Smooth muscle cell (in vitro differentiated cells): ENCODE measurements around the gene ZMYND15. TPM values are rescaled to one million over a fixed set of nuclear protein-coding genes. Genes with fewer than 3 reads are reported as not detected.
"Not testable (repeated sequence)": the region's sequence is repeated elsewhere in the genome, so short reads cannot be mapped to it uniquely, and the experiment has no call there.

Experiments used
- DNase-seq: peaks from one replicate; lab custom pipeline; 2025; ENCODE audit not compliant: unreplicated experiment; lab: John Stamatoyannopoulos, UW
- H2AFZ ChIP-seq: fragments of 200-600 bp; sonication (generic); 2 replicates; pipeline ENCODE4 v1.6.0; 2016; ENCODE audit warnings: antibody characterized with exemption, low read depth, mild to moderate bottlenecking
- H3F3A ChIP-seq: fragments of 200-600 bp; sonication (generic); 2 replicates; pipeline ENCODE4 v1.6.0; 2017; ENCODE audit warnings: antibody characterized with exemption, low read depth
- H3K27ac ChIP-seq: fragments of 200-600 bp; sonication (generic); 2 replicates; pipeline ENCODE4 v1.5.1; 2016; ENCODE audit warnings: low read depth, mild to moderate bottlenecking
- H3K27me3 ChIP-seq: fragments of 200-600 bp; sonication (generic); 2 replicates; pipeline ENCODE4 v1.6.1; 2016; ENCODE audit warnings: low read depth, mild to moderate bottlenecking
- H3K36me3 ChIP-seq: fragments of 200-600 bp; sonication (generic); 2 replicates; pipeline ENCODE4 v1.5.1; 2016; ENCODE audit warnings: low read depth
- H3K4me1 ChIP-seq: fragments of 200-600 bp; sonication (generic); 2 replicates; pipeline ENCODE4 v1.5.1; 2016; ENCODE audit warnings: low read depth
- H3K4me2 ChIP-seq: fragments of 200-600 bp; sonication (generic); 2 replicates; pipeline ENCODE4 v1.6.0; 2016; ENCODE audit warnings: mild to moderate bottlenecking
- H3K4me3 ChIP-seq: fragments of 200-600 bp; sonication (generic); 2 replicates; pipeline ENCODE4 v1.5.1; 2016; ENCODE audit warnings: mild to moderate bottlenecking
- H3K79me2 ChIP-seq: fragments of 200-600 bp; sonication (generic); 2 replicates; pipeline ENCODE4 v1.6.0; 2016; ENCODE audit warnings: low read depth, mild to moderate bottlenecking
- H3K9ac ChIP-seq: fragments of 200-600 bp; sonication (generic); 2 replicates; pipeline ENCODE4 v1.6.0; 2016; ENCODE audit warnings: low read depth
- H3K9me3 ChIP-seq: fragments of 200-600 bp; sonication (generic); replicated peaks from 2 replicates; pipeline ENCODE4 v1.5.1; 2016; ENCODE audit warnings: low read depth
- H4K20me1 ChIP-seq: fragments of 200-600 bp; sonication (generic); 2 replicates; pipeline ENCODE4 v1.6.0; 2016; ENCODE audit warnings: low read depth
- CTCF ChIP-seq: fragments of 200-600 bp; sonication (generic); IDR thresholded peaks from 2 replicates; pipeline ENCODE4 v1.5.1; 2017; ENCODE audit warnings: borderline replicate concordance, mild to moderate bottlenecking, antibody characterized with exemption; ENCODE audit not compliant: insufficient read depth, poor library complexity, severe bottlenecking
- WGBS: methylation state at CpG from one replicate; pipeline ENCODE4 v1.1.7; 2016; ENCODE audit warnings: low lambda C conversion rate; 5-methylcytosine and 5-hydroxymethylcytosine counted together
- polyA plus RNA-seq: library from polyadenylated mRNA; unstranded; fragments of >200 nt; fragmentation: Nextera tagmentation; extraction: Ambion mirVana; gene quantifications from 2 replicates; pipeline ENCODE4 v1.2.1, GENCODE V29; 2016
- total RNA-seq: library from RNA; depleted of rRNA; stranded (reverse); fragments of >200 nt; gene quantifications from 2 replicates; pipeline ENCODE4 v1.2.3, GENCODE V29; 2014

Gene ZMYND15
- total and polyA plus RNA-seq, 2 experiments from 2014 or later = not detected

- Histone ChIP-seq H4K20me1 (peaks cover 78% of the 10 kb centered on the region), H3K4me1 (no peaks in the 10 kb centered on the region), H3K27me3 (no peaks in the 10 kb centered on the region), H3F3A (no peaks in the 10 kb centered on the region), H3K4me2 (no peak overlapping the region), H3K4me3 (no peak overlapping the region), H3K27ac (no peak overlapping the region), H3K9ac (no peak overlapping the region), H2AFZ (no peak overlapping the region), H3K36me3 (peaks cover 5% of the 10 kb centered on the region), H3K9me3 (no peaks in the 10 kb centered on the region), H3K79me2 (peaks cover 54% of the 10 kb centered on the region)
- TF ChIP-seq CTCF = no peak
- WGBS = 79% methylated on average over 9 of the region's 9 CpGs
- DNase-seq = no peak
Measured at GRCh38 chr17:4693416-4693815, 46.2 kb upstream of the ZMYND15 start.

- DNase-seq = no peak
- no peak overlapping the region for H3K27ac ChIP-seq
- TF ChIP-seq CTCF = no peak
- 95% methylated on average over 6 of the region's 6 CpGs for WGBS
- H3K27me3 ChIP-seq = no peaks in the 10 kb centered on the region
- no peaks in the 10 kb centered on the region for H3K4me1 ChIP-seq
- H2AFZ ChIP-seq = no peak overlapping the region
- H3K9ac ChIP-seq = no peak overlapping the region
- peaks cover 76% of the 10 kb centered on the region for H3K79me2 ChIP-seq
- no peaks in the 10 kb centered on the region for H3K36me3 ChIP-seq
- H3K4me2 ChIP-seq = no peak overlapping the region
- no peaks in the 10 kb centered on the region for H3F3A ChIP-seq
- H3K9me3 ChIP-seq = no peaks in the 10 kb centered on the region
- H4K20me1 ChIP-seq = peaks cover 75% of the 10 kb centered on the region
- H3K4me3 ChIP-seq = no peak overlapping the region
Measured at GRCh38 chr17:4696437-4696805, 43.2 kb upstream of the ZMYND15 start.

GRCh38 chr17:4699401-4700056, 40.1 kb upstream of the ZMYND15 start:
- WGBS = 89% methylated on average over 13 of the region's 13 CpGs
- peaks cover 81% of the 10 kb centered on the region for H3K79me2 ChIP-seq

GRCh38 chr17:4701116-4701515, 38.5 kb upstream of the ZMYND15 start:
- Histone ChIP-seq H3F3A (no peaks in the 10 kb centered on the region), H3K36me3 (no peaks in the 10 kb centered on the region), H3K4me1 (peaks cover 12% of the 10 kb centered on the region), H3K4me2 (no peak overlapping the region), H3K9ac (no peak overlapping the region), H2AFZ (no peak overlapping the region), H3K27ac (no peak overlapping the region), H3K9me3 (no peaks in the 10 kb centered on the region), H3K4me3 (no peak overlapping the region), H3K27me3 (no peaks in the 10 kb centered on the region), H3K79me2 (peaks cover 71% of the 10 kb centered on the region), H4K20me1 (peaks cover 32% of the 10 kb centered on the region)
- no peak for DNase-seq
- no peak for TF ChIP-seq CTCF
- 100% methylated on average over 1 of the region's 1 CpG for WGBS

More at GRCh38 chr17:4699401-4700056, 40.1 kb upstream of the ZMYND15 start:
- H3K9me3 ChIP-seq, H3F3A ChIP-seq, H3K36me3 ChIP-seq, H3K9ac ChIP-seq, H3K27ac ChIP-seq, DNase-seq, H3K4me3 ChIP-seq, H3K4me2 ChIP-seq, H3K27me3 ChIP-seq, H2AFZ ChIP-seq: not testable (repeated sequence)
- H4K20me1 ChIP-seq = peaks cover 46% of the 10 kb centered on the region
- H3K4me1 ChIP-seq = peaks cover 12% of the 10 kb centered on the region
